Cardiac muscle cell (in vitro differentiated cells and primary cell): Measurements from ENCODE around the gene GPR32. TPM values are rescaled to one million over a fixed set of nuclear protein-coding genes. Genes with fewer than 3 reads are reported as not detected.
"Not testable (repeated sequence)": the region's sequence is repeated elsewhere in the genome, so short reads cannot be mapped to it uniquely, and the experiment has no call there.

ENCODE experiments used
- DNase-seq, 2 donors: peaks; one replicate each; pipeline versions ENCODE4 v3.0.0 to v3.0.0-alpha.2; 2010 to 2017; ENCODE audit warnings: low read depth in 1 of 2, low spot score in 1 of 2
- H3K27ac ChIP-seq: fragments of 200-600 bp; sonication (generic); 2 replicates; pipeline ENCODE4 v1.5.1; 2016
- H3K27me3 ChIP-seq: fragments of 200-600 bp; sonication (generic); 2 replicates; pipeline ENCODE4 v1.6.0; 2016; ENCODE audit warnings: control low read depth
- H3K36me3 ChIP-seq: fragments of 200-600 bp; sonication (generic); 2 replicates; pipeline ENCODE4 v1.5.1; 2016; ENCODE audit warnings: control low read depth
- H3K4me1 ChIP-seq: fragments of 200-600 bp; sonication (generic); 2 replicates; pipeline ENCODE4 v1.8.1; 2017; ENCODE audit warnings: low read depth, mild to moderate bottlenecking, mixed run types
- H3K4me3 ChIP-seq: fragments of 200-600 bp; sonication (generic); 2 replicates; pipeline ENCODE4 v1.5.1; 2016; ENCODE audit warnings: mild to moderate bottlenecking
- H3K9me3 ChIP-seq: fragments of 200-600 bp; sonication (generic); 2 replicates; pipeline ENCODE4 v1.5.1; 2017; ENCODE audit warnings: low read depth, mild to moderate bottlenecking, control low read depth
- polyA plus RNA-seq: library from polyadenylated mRNA; unstranded; fragments of >200 nt; fragmentation: Nextera tagmentation; extraction: Ambion mirVana; gene quantifications from 2 replicates; pipeline ENCODE4 v1.2.1, GENCODE V29; 2016
- total RNA-seq: library from RNA; depleted of rRNA; stranded (reverse); fragments of >200 nt; gene quantifications from 2 replicates; pipeline ENCODE4 v1.2.3, GENCODE V29; 2016
- TF ChIP-seq, protein P1 (sequence below): IDR thresholded peaks from 2 replicates; pipeline ENCODE4 v1.5.1; 2012; ENCODE audit warnings: low read depth, mild to moderate bottlenecking, low read length

Gene GPR32, protein sequence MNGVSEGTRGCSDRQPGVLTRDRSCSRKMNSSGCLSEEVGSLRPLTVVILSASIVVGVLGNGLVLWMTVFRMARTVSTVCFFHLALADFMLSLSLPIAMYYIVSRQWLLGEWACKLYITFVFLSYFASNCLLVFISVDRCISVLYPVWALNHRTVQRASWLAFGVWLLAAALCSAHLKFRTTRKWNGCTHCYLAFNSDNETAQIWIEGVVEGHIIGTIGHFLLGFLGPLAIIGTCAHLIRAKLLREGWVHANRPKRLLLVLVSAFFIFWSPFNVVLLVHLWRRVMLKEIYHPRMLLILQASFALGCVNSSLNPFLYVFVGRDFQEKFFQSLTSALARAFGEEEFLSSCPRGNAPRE
- total RNA-seq = not detected in 2 replicates
- not detected in 2 replicates for polyA plus RNA-seq

DNA sequence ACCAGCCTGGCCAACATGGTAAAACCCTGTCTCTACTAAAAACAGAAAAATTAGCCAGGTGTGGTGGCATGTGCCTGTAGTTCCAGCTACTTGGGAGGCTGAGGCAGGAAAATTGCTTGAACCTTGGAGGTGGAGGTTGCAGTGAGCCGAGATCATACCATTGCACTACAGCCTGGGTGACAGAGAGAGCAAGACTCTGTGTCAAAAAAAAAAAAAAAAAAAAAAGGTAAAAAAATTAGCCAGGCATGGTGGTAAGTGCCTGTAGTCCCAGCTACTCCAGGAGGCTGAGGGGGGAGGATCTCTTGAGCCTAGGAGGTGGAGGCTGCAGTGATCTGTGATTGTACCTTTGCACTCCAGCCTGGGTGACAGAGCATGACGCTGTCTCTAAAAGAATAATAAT, at the start of gene GPR32:
TSS of gene GPR32 (plus strand) at position 301 of the 400 bp plus-strand sequence. CDS start 137 bp downstream, outside the sequence.
- H3K9me3 ChIP-seq, H3K27ac ChIP-seq, H3K36me3 ChIP-seq, DNase-seq, H3K4me1 ChIP-seq, H3K4me3 ChIP-seq, H3K27me3 ChIP-seq: not testable (repeated sequence)

DNA sequence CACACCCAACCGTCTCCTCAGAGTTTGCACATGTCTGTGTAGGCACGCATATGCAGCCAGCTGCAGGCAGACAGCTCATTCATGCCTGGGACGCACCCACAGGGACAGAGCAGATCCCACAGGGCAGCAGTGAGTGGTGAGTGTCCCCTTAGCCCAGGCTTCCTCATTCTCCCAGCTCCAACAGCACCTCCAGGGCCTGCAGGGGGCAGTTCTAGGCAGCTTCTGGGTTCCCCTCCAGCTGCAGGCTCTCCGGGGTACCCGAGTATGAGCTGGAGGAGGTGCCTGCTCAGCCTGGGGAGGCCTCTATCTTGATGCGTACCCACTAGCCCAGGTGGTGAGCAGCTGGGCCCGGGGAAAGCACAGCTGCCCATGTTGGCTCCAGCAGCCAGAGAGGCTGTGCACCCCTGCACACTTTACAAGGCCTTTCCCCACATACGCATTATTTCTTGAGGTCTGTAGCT, 49.3 kb upstream of the GPR32 start:
- Histone ChIP-seq H3K9me3 (no peaks in the 10 kb centered on the region), H3K27me3 (peaks cover 29% of the 10 kb centered on the region), H3K4me3 (no peak overlapping the region), H3K27ac (no peak overlapping the region), H3K4me1 (peaks cover 6% of the 10 kb centered on the region), H3K36me3 (no peaks in the 10 kb centered on the region)
- no peak for DNase-seq
- TF ChIP-seq, protein P1, sequence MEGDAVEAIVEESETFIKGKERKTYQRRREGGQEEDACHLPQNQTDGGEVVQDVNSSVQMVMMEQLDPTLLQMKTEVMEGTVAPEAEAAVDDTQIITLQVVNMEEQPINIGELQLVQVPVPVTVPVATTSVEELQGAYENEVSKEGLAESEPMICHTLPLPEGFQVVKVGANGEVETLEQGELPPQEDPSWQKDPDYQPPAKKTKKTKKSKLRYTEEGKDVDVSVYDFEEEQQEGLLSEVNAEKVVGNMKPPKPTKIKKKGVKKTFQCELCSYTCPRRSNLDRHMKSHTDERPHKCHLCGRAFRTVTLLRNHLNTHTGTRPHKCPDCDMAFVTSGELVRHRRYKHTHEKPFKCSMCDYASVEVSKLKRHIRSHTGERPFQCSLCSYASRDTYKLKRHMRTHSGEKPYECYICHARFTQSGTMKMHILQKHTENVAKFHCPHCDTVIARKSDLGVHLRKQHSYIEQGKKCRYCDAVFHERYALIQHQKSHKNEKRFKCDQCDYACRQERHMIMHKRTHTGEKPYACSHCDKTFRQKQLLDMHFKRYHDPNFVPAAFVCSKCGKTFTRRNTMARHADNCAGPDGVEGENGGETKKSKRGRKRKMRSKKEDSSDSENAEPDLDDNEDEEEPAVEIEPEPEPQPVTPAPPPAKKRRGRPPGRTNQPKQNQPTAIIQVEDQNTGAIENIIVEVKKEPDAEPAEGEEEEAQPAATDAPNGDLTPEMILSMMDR = peak; percentile 10

DNA sequence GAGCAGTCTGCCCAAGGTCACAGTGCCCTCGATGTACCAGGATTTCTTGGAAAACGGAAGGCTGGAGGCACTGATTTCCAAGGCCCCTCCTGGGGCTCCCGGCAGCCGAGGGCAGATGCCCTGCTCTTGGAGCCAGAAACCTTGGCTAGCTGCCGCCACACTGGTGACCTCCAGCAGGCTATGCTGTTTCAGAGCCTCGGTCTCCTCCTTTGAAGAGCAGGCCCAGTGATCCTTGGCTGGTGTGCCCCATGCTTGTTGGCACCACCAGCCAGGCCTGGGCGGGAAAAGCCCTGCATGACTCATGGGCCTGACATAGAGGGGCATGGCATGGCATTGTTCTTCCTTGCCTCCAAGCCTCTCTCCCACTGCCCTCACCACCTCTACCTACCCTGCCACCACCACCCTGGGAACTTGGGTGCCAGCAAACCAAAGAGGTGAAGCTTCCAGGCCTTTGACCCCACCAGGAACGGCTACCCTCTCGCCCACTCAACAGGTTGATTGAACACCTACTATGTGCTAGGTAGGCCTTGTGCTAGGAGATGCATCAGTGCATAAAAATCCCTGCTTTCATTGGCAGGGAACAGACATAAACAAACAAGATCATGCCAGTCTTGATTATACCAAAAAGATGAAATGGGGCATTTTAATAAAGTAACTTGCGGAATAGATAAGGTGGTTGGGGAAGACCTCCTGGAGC, 48.7 kb upstream of the GPR32 start:
- Histone ChIP-seq H3K4me1 (peaks cover 6% of the 10 kb centered on the region), H3K27me3 (peaks cover 29% of the 10 kb centered on the region), H3K36me3 (no peaks in the 10 kb centered on the region), H3K9me3 (no peaks in the 10 kb centered on the region), H3K4me3 (no peak overlapping the region), H3K27ac (no peak overlapping the region)
- DNase-seq = no peak
- TF ChIP-seq, protein P1 = no peak

DNA sequence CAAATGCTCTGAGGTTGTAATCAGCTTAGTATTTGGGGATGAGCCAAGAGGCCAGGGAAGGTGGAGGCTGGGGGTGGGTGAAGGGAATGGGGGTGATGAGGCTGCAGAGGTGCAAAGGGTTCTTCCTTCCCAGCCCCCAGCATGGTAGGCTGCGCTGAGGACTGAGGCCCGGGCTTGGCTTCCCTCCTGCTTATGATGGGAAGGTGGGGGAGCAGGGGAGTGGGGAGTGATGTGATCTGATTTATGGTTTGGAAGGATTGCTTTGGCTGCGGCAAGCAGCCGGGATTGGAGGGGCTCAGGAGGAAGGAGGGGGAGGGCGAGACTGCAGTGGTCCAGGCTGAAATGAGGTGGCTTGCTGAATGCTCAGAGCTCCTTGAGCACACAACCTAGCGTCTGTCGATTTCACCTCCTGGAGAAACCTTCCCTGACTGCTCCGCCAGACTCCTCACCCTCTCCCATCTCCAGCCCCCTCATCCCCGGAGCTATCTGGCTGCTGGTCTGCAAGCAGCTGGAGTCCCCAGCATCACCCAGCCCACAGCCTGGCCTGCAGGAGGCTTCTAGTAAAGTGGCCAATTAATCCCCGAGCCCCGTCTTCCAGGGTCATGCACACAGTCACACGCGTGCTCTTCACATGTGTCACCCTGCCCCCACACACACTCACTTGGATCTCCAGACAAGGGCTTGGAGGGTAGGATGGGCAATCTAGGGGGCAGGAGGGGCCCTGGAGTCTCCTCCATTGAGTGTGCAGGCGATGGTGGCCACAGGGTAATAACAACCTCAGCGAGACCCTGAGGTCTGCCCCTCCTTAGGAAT, 47.9 kb upstream of the GPR32 start:
- Histone ChIP-seq H3K36me3 (no peaks in the 10 kb centered on the region), H3K27ac (no peak overlapping the region), H3K9me3 (no peaks in the 10 kb centered on the region), H3K27me3 (peaks cover 25% of the 10 kb centered on the region), H3K4me1 (peaks cover 6% of the 10 kb centered on the region), H3K4me3 (no peak overlapping the region)
- DNase-seq = no peak
- TF ChIP-seq, protein P1 = no peak

DNA sequence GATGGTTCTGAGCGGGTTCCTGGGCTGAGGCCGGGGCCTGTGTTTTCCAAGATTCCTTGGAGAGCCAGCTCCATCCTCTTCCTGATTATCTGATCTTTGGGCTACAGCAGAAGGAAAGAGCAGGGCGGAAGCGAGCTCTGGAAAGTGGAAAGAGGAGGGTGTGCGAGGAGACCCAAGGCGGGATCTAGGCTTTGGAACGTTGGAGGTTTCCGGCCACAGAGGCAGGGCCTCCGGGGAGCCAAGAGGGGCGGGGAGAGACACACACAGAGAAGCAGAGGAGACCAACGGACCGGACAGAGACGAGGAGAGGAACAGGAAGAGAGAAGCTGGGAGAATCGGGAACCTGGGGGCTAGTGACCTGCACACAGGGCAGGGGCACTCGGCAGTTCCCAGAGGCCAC, 47.2 kb upstream of the GPR32 start, which contains the start of gene CLEC11A:
TSS of gene CLEC11A (plus strand) at position 296 of the 400 bp plus-strand sequence. CDS start 162 bp downstream, outside the sequence.
- Histone ChIP-seq H3K4me1 (peaks cover 6% of the 10 kb centered on the region), H3K9me3 (no peaks in the 10 kb centered on the region), H3K4me3 (peak within 1 kb of the TSS; percentile 40), H3K27ac (no peak within 1 kb of the TSS), H3K36me3 (no peaks in the 10 kb centered on the region), H3K27me3 (peaks cover 21% of the 10 kb centered on the region)
- peak in 1 of 2 donors; percentile 91 for DNase-seq
- TF ChIP-seq, protein P1 = no peak
